ENCODE measurements around the gene LILRB1.

GRCh38 chr19:54612428-54612827, 17.9 kb upstream of the LILRB1 start:
- TF ChIP-seq, protein P1, sequence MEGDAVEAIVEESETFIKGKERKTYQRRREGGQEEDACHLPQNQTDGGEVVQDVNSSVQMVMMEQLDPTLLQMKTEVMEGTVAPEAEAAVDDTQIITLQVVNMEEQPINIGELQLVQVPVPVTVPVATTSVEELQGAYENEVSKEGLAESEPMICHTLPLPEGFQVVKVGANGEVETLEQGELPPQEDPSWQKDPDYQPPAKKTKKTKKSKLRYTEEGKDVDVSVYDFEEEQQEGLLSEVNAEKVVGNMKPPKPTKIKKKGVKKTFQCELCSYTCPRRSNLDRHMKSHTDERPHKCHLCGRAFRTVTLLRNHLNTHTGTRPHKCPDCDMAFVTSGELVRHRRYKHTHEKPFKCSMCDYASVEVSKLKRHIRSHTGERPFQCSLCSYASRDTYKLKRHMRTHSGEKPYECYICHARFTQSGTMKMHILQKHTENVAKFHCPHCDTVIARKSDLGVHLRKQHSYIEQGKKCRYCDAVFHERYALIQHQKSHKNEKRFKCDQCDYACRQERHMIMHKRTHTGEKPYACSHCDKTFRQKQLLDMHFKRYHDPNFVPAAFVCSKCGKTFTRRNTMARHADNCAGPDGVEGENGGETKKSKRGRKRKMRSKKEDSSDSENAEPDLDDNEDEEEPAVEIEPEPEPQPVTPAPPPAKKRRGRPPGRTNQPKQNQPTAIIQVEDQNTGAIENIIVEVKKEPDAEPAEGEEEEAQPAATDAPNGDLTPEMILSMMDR (IDR thresholded peaks at IDR 0.05), result no peak
- TF ChIP-seq POLR2A (IDR thresholded peaks at IDR 0.05), result no peak
